A549 (cell line): ENCODE data around the gene FUT7. TPM values are rescaled to one million over a fixed set of nuclear protein-coding genes. Genes with fewer than 3 reads are reported as not detected.

Experiments
- ATAC-seq, 2 experiments: fragments of 200-7000 bp in 1 of 2; fragments of >200 bp in 1 of 2; cut with Nextera tagmentation in 1 of 2; cut with Tn5 transposase in 1 of 2; 3 replicates each; pipeline versions ENCODE4 v1.8.0 to v1.9.1; 2018 to 2020; ENCODE audit warnings: mild to moderate bottlenecking in 1 of 2, moderate library complexity in 1 of 2
- CTCF ChIA-PET: fragments of 300-600 bp; sonication (Branson Sonifier 250); formaldehyde crosslinking; extraction: SDS; loops from one replicate; lab custom pipeline; 2021; ENCODE audit warnings: antibody characterized with exemption, inconsistent platforms; lab: Yijun Ruan, JAX
- POLR2A ChIA-PET: fragments of 350-600 bp; formaldehyde crosslinking; extraction: SDS; loops from one replicate; lab custom pipeline; 2021; ENCODE audit warnings: antibody characterized with exemption, inconsistent platforms; lab: Yijun Ruan, JAX
- DNase-seq, 2 experiments: peaks; one replicate each; pipeline versions ENCODE4 v3.0.0 to v3.0.0-alpha.2; 2011 to 2016; ENCODE audit warnings: low read depth in 1 of 2, low spot score in 1 of 2
- FAIRE-seq: peaks from 2 replicates; lab custom pipeline; 2011; peaks lifted over from hg19 to GRCh38; lab: Jason Lieb, UNC
- H3K27ac ChIP-seq, 2 experiments: fragments of >200 bp; sonication (Bioruptor Twin); formaldehyde crosslinking; 3 replicates each; pipeline ENCODE4 v1.5.1; 2016 to 2017
- H3K4me1 ChIP-seq: fragments of >200 bp; sonication (Bioruptor Twin); formaldehyde crosslinking; 3 replicates; pipeline ENCODE4 v1.6.1; 2016
- H3K4me2 ChIP-seq: fragments of >200 bp; sonication (Bioruptor Twin); formaldehyde crosslinking; 3 replicates; pipeline ENCODE4 v1.6.1; 2016
- H3K4me3 ChIP-seq: fragments of >200 bp; sonication (Bioruptor Twin); formaldehyde crosslinking; 3 replicates; pipeline ENCODE4 v1.5.1; 2016
- H3K9me3 ChIP-seq: fragments of >200 bp; sonication (Bioruptor Twin); formaldehyde crosslinking; 3 replicates; pipeline ENCODE4 v1.6.1; 2016
- BHLHE40 ChIP-seq: IDR thresholded peaks from 2 replicates; pipeline ENCODE4 v1.6.1; 2012; ENCODE audit warnings: low read depth, low read length, inconsistent platforms
- CBX8 ChIP-seq: fragments of 200-600 bp; sonication (generic); IDR thresholded peaks from 2 replicates; pipeline ENCODE4 v1.6.1; 2016
- CEBPB ChIP-seq, 2 experiments: fragments of >200 bp in 1 of 2; sonication (Bioruptor Twin) in 1 of 2; formaldehyde crosslinking in 1 of 2; IDR thresholded peaks; 2 replicates each; pipeline ENCODE4 v1.6.1; 2012 to 2016
- E2F6 ChIP-seq: IDR thresholded peaks from 2 replicates; pipeline ENCODE4 v1.6.1; 2012; ENCODE audit warnings: low read depth, borderline replicate concordance
- EHF ChIP-seq: fragments of 250-450 bp; sonication (Bioruptor Pico); IDR thresholded peaks from 2 replicates; pipeline ENCODE4 v1.5.0; 2020; ENCODE audit warnings: mild to moderate bottlenecking
- EP300 ChIP-seq, 2 experiments: fragments of >200 bp; sonication (Bioruptor Twin); formaldehyde crosslinking; IDR thresholded peaks; 2 replicates in 1 of 2; 3 replicates in 1 of 2; pipeline ENCODE4 v1.6.1; 2016 to 2017
- ESRRA ChIP-seq: fragments of 150-350 bp; IDR thresholded peaks from 2 replicates; pipeline ENCODE4 v1.6.1; 2014; ENCODE audit warnings: mild to moderate bottlenecking, low read length, borderline replicate concordance
- FOSB ChIP-seq: fragments of 250-450 bp; sonication (Bioruptor Pico); IDR thresholded peaks from 2 replicates; pipeline ENCODE4 v1.5.0; 2020; ENCODE audit warnings: mild to moderate bottlenecking, moderate library complexity
- FOXS1 ChIP-seq: fragments of 250-450 bp; sonication (Bioruptor Pico); IDR thresholded peaks from 2 replicates; pipeline ENCODE4 v1.5.0; 2020; ENCODE audit warnings: mild to moderate bottlenecking, moderate library complexity
- HDAC2 ChIP-seq: fragments of 200-600 bp; sonication (generic); IDR thresholded peaks from 2 replicates; pipeline ENCODE4 v1.6.1; 2016
- HMGXB4 ChIP-seq: fragments of 250-450 bp; sonication (Bioruptor Pico); IDR thresholded peaks from 2 replicates; pipeline ENCODE4 v1.5.0; 2021; ENCODE audit warnings: mild to moderate bottlenecking, moderate library complexity, borderline replicate concordance
- JUNB ChIP-seq: fragments of >200 bp; sonication (Bioruptor Twin); formaldehyde crosslinking; IDR thresholded peaks from 2 replicates; pipeline ENCODE4 v1.6.1; 2016
- MAZ ChIP-seq: fragments of 150-350 bp; IDR thresholded peaks from 2 replicates; pipeline ENCODE4 v1.6.1; 2014; ENCODE audit warnings: antibody characterized with exemption, low read depth, low read length, borderline replicate concordance
- MYC ChIP-seq: IDR thresholded peaks from 2 replicates; pipeline ENCODE4 v1.6.1; 2012; ENCODE audit warnings: mild to moderate bottlenecking, inconsistent platforms, low read length, improper control_type of control experiment, borderline replicate concordance
- NR3C1 ChIP-seq: fragments of >200 bp; sonication (Bioruptor Twin); formaldehyde crosslinking; IDR thresholded peaks from 3 replicates; pipeline ENCODE4 v1.6.1; 2017
- PBX3 ChIP-seq: IDR thresholded peaks from 2 replicates; pipeline ENCODE4 v1.6.1; 2012
- POLR2A ChIP-seq: IDR thresholded peaks from 2 replicates; pipeline ENCODE4 v1.6.1; 2012; ENCODE audit warnings: mild to moderate bottlenecking, low read length
- RAD21 ChIP-seq, 2 experiments: fragments of >200 bp in 1 of 2; sonication (Bioruptor Twin) in 1 of 2; formaldehyde crosslinking in 1 of 2; IDR thresholded peaks in 1 of 2; conservative IDR thresholded peaks in 1 of 2; 2 replicates in 1 of 2; 3 replicates in 1 of 2; pipeline ENCODE4 v1.6.1; 2012 to 2018; ENCODE audit warnings: inconsistent platforms in 1 of 2
- RCOR1 ChIP-seq: fragments of 150-350 bp; IDR thresholded peaks from 2 replicates; pipeline ENCODE4 v1.6.1; 2014; ENCODE audit warnings: antibody characterized with exemption, low read length, low read depth
- SMC3 ChIP-seq: fragments of >200 bp; sonication (Bioruptor Twin); formaldehyde crosslinking; IDR thresholded peaks from 3 replicates; pipeline ENCODE4 v1.6.1; 2018; ENCODE audit warnings: inconsistent platforms
- TFCP2L1 ChIP-seq: fragments of 250-450 bp; sonication (Bioruptor Pico); IDR thresholded peaks from 2 replicates; pipeline ENCODE4 v1.5.0; 2021; ENCODE audit warnings: mild to moderate bottlenecking
- TP53 ChIP-seq: fragments of 250-450 bp; sonication (Bioruptor Pico); IDR thresholded peaks from 2 replicates; pipeline ENCODE4 v1.5.0; 2021; ENCODE audit warnings: mild to moderate bottlenecking, moderate library complexity
- ZFP36 ChIP-seq: fragments of 450-650 bp; IDR thresholded peaks from 2 replicates; pipeline ENCODE4 v1.6.1; 2014; ENCODE audit warnings: borderline replicate concordance; ENCODE audit not compliant: partially characterized antibody
- WGBS: methylation state at CpG from one replicate; pipeline ENCODE4 v1.1.6; 2017; ENCODE audit errors: missing lambda C conversion rate; 5-methylcytosine and 5-hydroxymethylcytosine counted together
- polyA plus RNA-seq, 4 experiments: library from polyadenylated mRNA; depleted of rRNA in 3 of 4; stranded (reverse); fragments of >200 nt; fragmentation: RNase III in 1 of 4; extraction: RNeasy Plus Mini Kit Qiagen cat#74134 plus additional on column Dnase treatment in 1 of 4; gene quantifications; 2 replicates in 3 of 4; 3 replicates in 1 of 4; pipeline ENCODE4 v1.2.3, GENCODE V29; 2011 to 2017
- TF ChIP-seq, protein P1 (sequence below): fragments of 450-650 bp; IDR thresholded peaks from 2 replicates; pipeline ENCODE4 v1.6.1; 2014; ENCODE audit warnings: antibody characterized with exemption
- TF ChIP-seq, protein P2 (sequence below): fragments of >200 bp; sonication (Bioruptor Twin); formaldehyde crosslinking; IDR thresholded peaks from 3 replicates; pipeline ENCODE4 v1.5.1; 2016

The FUT7 gene
- polyA plus RNA-seq, 2 of the 4 experiments (the other 2 are of a cell fraction), result not detected

- 81% methylated on average over 9 of the region's 17 CpGs for WGBS
- POLR2A ChIA-PET, result no interaction called here
Measured at GRCh38 chr9:137051145-137051724, 19.3 kb upstream of the FUT7 start.

DNA sequence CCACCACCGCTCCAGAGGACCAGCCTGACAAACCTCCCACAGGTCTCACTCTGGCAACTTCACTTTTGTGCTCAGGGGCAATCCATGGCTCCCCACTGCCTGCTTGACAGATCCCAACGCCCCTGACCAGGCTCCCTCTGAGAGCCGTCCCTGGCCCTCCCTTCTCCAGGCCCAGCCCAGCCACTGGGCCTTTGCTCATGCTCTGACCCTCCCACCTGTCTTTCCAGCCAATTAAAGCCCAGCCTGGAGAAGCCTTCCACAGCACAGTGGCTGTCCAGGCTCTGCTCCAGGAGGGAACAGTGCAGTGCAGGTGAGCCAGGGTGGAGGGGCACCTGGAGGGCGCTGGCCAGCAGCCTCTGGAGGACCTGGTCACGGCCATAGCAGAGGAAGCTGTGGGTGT is 18.7 kb upstream of the FUT7 start:
- Histone ChIP-seq H3K9me3 (no peaks in the 10 kb centered on the region), H3K4me2 (no peak overlapping the region), H3K27ac (no peak overlapping the region), H3K4me3 (no peak overlapping the region), H3K4me1 (peaks cover 26% of the 10 kb centered on the region)
- DNase-seq, result no peak
- 61% methylated on average over 5 of the region's 5 CpGs for WGBS
- FAIRE-seq, result no peak
- no peak for TF ChIP-seq ESRRA
- no peak for TF ChIP-seq HMGXB4
- no peak for TF ChIP-seq ZFP36
- TF ChIP-seq E2F6, result no peak
- no peak for TF ChIP-seq FOXS1 (CRISPR knock-in tag)
- no peak for TF ChIP-seq EHF (CRISPR knock-in tag)
- TF ChIP-seq FOSB (CRISPR knock-in tag), result no peak
- TF ChIP-seq NR3C1, result no peak
- no peak for TF ChIP-seq RAD21 (conservative IDR thresholded peaks at IDR 0.05 in 1 of 2, IDR thresholded peaks at IDR 0.05 in 1 of 2)
- TF ChIP-seq PBX3, result no peak
- CTCF ChIA-PET, result interaction anchor here (0.6 to 15.7 kb wide), 4 partner anchors 14 to 200 kb away, joined by 3 to 656 read pairs (median 37); partner anchors contain the start of genes ABCA2 and SAPCD2
- ATAC-seq, result peak in 1 of 2 experiments; percentile 11; a peak in 2 of 6 replicates
- POLR2A ChIA-PET, result no interaction called here

More at GRCh38 chr9:137051145-137051724, 19.3 kb upstream of the FUT7 start:
- FAIRE-seq (no peak), ATAC-seq (no peak), DNase-seq (no peak)
- Histone ChIP-seq H3K4me3 (no peak overlapping the region), H3K27ac (no peak overlapping the region), H3K4me1 (peaks cover 32% of the 10 kb centered on the region), H3K4me2 (no peak overlapping the region), H3K9me3 (no peaks in the 10 kb centered on the region)
- CTCF ChIA-PET, result interaction anchor here (6.0 to 15.7 kb wide), 2 partner anchors 13 to 22 kb away, joined by 40 to 656 read pairs; partner anchors contain the start of genes ABCA2 and SAPCD2
- TF ChIP-seq BHLHE40, result no peak
- no peak for TF ChIP-seq HDAC2
- no peak for TF ChIP-seq EP300 (IDR thresholded peaks at IDR 0.05)
- TF ChIP-seq RCOR1, result no peak
- no peak for TF ChIP-seq EHF (CRISPR knock-in tag)
- TF ChIP-seq MAZ, result no peak
- no peak for TF ChIP-seq CBX8
- TF ChIP-seq CEBPB (IDR thresholded peaks at IDR 0.05), result no peak
- TF ChIP-seq JUNB, result no peak

- no peak overlapping the region for H3K4me2 ChIP-seq
- no peaks in the 10 kb centered on the region for H3K9me3 ChIP-seq
- peaks cover 22% of the 10 kb centered on the region for H3K4me1 ChIP-seq
- DNase-seq (peak; percentile 70 to 73), ATAC-seq (peak; percentile 17 to 68; a peak in 3 of 6 replicates), FAIRE-seq (no peak)
- 37% methylated on average over 28 of the region's 38 CpGs for WGBS
- ChIA-PET CTCF (interaction anchor here (0.6 to 15.7 kb wide), 22 partner anchors 10 to 235 kb away, joined by 3 to 656 read pairs (median 4); partner anchors contain the start of genes DPP7, FUT7, MAN1B1 and PAXX), POLR2A (interaction anchor here (1.0 to 1.3 kb wide), 2 partner anchors 18 to 37 kb away, joined by 3 to 5 read pairs; partner anchors contain the start of gene MAN1B1)
- no peak overlapping the region for H3K4me3 ChIP-seq
- no peak overlapping the region for H3K27ac ChIP-seq
- TF ChIP-seq E2F6, result no peak
- TF ChIP-seq MAZ, result no peak
- TF ChIP-seq POLR2A, result no peak
- TF ChIP-seq HDAC2, result no peak
- no peak for TF ChIP-seq MYC
- peak; percentile 28; the same call in 1 of the 3 replicates for TF ChIP-seq SMC3
- TF ChIP-seq, protein P1, sequence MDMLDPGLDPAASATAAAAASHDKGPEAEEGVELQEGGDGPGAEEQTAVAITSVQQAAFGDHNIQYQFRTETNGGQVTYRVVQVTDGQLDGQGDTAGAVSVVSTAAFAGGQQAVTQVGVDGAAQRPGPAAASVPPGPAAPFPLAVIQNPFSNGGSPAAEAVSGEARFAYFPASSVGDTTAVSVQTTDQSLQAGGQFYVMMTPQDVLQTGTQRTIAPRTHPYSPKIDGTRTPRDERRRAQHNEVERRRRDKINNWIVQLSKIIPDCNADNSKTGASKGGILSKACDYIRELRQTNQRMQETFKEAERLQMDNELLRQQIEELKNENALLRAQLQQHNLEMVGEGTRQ, result no peak
- TF ChIP-seq, protein P2, sequence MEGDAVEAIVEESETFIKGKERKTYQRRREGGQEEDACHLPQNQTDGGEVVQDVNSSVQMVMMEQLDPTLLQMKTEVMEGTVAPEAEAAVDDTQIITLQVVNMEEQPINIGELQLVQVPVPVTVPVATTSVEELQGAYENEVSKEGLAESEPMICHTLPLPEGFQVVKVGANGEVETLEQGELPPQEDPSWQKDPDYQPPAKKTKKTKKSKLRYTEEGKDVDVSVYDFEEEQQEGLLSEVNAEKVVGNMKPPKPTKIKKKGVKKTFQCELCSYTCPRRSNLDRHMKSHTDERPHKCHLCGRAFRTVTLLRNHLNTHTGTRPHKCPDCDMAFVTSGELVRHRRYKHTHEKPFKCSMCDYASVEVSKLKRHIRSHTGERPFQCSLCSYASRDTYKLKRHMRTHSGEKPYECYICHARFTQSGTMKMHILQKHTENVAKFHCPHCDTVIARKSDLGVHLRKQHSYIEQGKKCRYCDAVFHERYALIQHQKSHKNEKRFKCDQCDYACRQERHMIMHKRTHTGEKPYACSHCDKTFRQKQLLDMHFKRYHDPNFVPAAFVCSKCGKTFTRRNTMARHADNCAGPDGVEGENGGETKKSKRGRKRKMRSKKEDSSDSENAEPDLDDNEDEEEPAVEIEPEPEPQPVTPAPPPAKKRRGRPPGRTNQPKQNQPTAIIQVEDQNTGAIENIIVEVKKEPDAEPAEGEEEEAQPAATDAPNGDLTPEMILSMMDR, result peak; percentile 49
- peak; percentile 41 to 63; a peak in 4 of 5 replicates for TF ChIP-seq RAD21 (conservative IDR thresholded peaks at IDR 0.05 in 1 of 2, IDR thresholded peaks at IDR 0.05 in 1 of 2)
- no peak for TF ChIP-seq TFCP2L1 (CRISPR knock-in tag)
- no peak for TF ChIP-seq TP53 (CRISPR knock-in tag)
Measured at GRCh38 chr9:137049544-137050449, 17.9 kb upstream of the FUT7 start.
